KOPT-K1 (cell line): ENCODE results near the gene CFAP100.

ENCODE experiments used
- H3K27ac ChIP-seq: fragments of 200-600 bp; sonication (generic); 2 replicates; pipeline ENCODE4 v1.5.1; 2016; ENCODE audit warnings: antibody characterized with exemption, mild to moderate bottlenecking, low read depth, low read length; ENCODE audit not compliant: poor library complexity, severe bottlenecking
- H3K36me3 ChIP-seq: fragments of 200-600 bp; sonication (generic); 2 replicates; pipeline ENCODE4 v1.5.1; 2017; ENCODE audit warnings: antibody characterized with exemption, mild to moderate bottlenecking, low read length, moderate library complexity; ENCODE audit not compliant: insufficient read depth
- H3K9me3 ChIP-seq: fragments of 200-600 bp; sonication (generic); 2 replicates; pipeline ENCODE4 v1.5.1; 2017; ENCODE audit warnings: antibody characterized with exemption, low read length, mild to moderate bottlenecking; ENCODE audit not compliant: insufficient read depth, poor library complexity, severe bottlenecking

Gene CFAP100

GRCh38 chr3:126432361-126433104 lies 37.8 kb downstream of the CFAP100 start:
- Histone ChIP-seq H3K27ac (no peak overlapping the region), H3K36me3 (peaks cover 17% of the 10 kb centered on the region; the same call in 1 of the 2 replicates), H3K9me3 (peaks cover 6% of the 10 kb centered on the region)

GRCh38 chr3:126433105-126433430 lies 38.4 kb downstream of the CFAP100 start:
- H3K36me3 ChIP-seq: peaks cover 22% of the 10 kb centered on the region
- H3K9me3 ChIP-seq: peaks cover under 1% of the 10 kb centered on the region
- no peak overlapping the region for H3K27ac ChIP-seq

- H3K36me3 ChIP-seq: peaks cover 28% of the 10 kb centered on the region
- H3K27ac ChIP-seq: no peak overlapping the region
- H3K9me3 ChIP-seq: no peaks in the 10 kb centered on the region
These were observed 39.0 kb downstream of the CFAP100 start for GRCh38 chr3:126433496-126434263.

- no peaks in the 10 kb centered on the region for H3K9me3 ChIP-seq
- no peak overlapping the region for H3K27ac ChIP-seq
- H3K36me3 ChIP-seq: peaks cover 34% of the 10 kb centered on the region
These were observed 39.5 kb downstream of the CFAP100 start for GRCh38 chr3:126434264-126434590.

GRCh38 chr3:126434931-126435411 lies 40.3 kb downstream of the CFAP100 start:
- H3K36me3 ChIP-seq: peaks cover 41% of the 10 kb centered on the region
- no peak overlapping the region for H3K27ac ChIP-seq
- H3K9me3 ChIP-seq: no peaks in the 10 kb centered on the region

GRCh38 chr3:126435456-126436315 lies 41.0 kb downstream of the CFAP100 start:
- H3K36me3 ChIP-seq: peaks cover 48% of the 10 kb centered on the region
- no peak overlapping the region for H3K27ac ChIP-seq
- H3K9me3 ChIP-seq: no peaks in the 10 kb centered on the region

GRCh38 chr3:126436826-126437717 lies 42.4 kb downstream of the CFAP100 start:
- Histone ChIP-seq H3K27ac (no peak overlapping the region), H3K36me3 (peaks cover 62% of the 10 kb centered on the region), H3K9me3 (no peaks in the 10 kb centered on the region)

- Histone ChIP-seq H3K27ac (no peak overlapping the region), H3K36me3 (peaks cover 72% of the 10 kb centered on the region), H3K9me3 (no peaks in the 10 kb centered on the region)
These were observed 43.5 kb downstream of the CFAP100 start for GRCh38 chr3:126438186-126438585.

GRCh38 chr3:126438746-126439145 lies 44.0 kb downstream of the CFAP100 start:
- no peaks in the 10 kb centered on the region for H3K9me3 ChIP-seq
- no peak overlapping the region for H3K27ac ChIP-seq
- H3K36me3 ChIP-seq: peaks cover 72% of the 10 kb centered on the region

- H3K27ac ChIP-seq: no peak overlapping the region
- peaks cover 72% of the 10 kb centered on the region for H3K36me3 ChIP-seq
- H3K9me3 ChIP-seq: no peaks in the 10 kb centered on the region
These were observed 44.7 kb downstream of the CFAP100 start for GRCh38 chr3:126439346-126439967.

GRCh38 chr3:126439968-126440708 lies 45.4 kb downstream of the CFAP100 start:
- Histone ChIP-seq H3K9me3 (no peaks in the 10 kb centered on the region), H3K36me3 (peaks cover 75% of the 10 kb centered on the region), H3K27ac (no peak overlapping the region)

- Histone ChIP-seq H3K9me3 (no peaks in the 10 kb centered on the region), H3K27ac (no peak overlapping the region), H3K36me3 (peaks cover 80% of the 10 kb centered on the region)
These were observed 45.9 kb downstream of the CFAP100 start for GRCh38 chr3:126440709-126440995.

GRCh38 chr3:126441256-126441880 lies 46.7 kb downstream of the CFAP100 start:
- Histone ChIP-seq H3K9me3 (no peaks in the 10 kb centered on the region), H3K36me3 (peaks cover 81% of the 10 kb centered on the region), H3K27ac (no peak overlapping the region)
